Immature natural killer cell (primary cell): Measurements from ENCODE around the gene ACTN2. TPM values are rescaled to one million over a fixed set of nuclear protein-coding genes. Genes with fewer than 3 reads are reported as not detected.

Experiments used
- DNase-seq, 3 donors: peaks; one replicate each; pipeline ENCODE4 v3.0.0; 2022; ENCODE audit warnings: mixed read lengths in 1 of 3
- H3K27ac Mint-ChIP-seq, 6 donors: one replicate each; pipeline ENCODE4 v1.8.0; 2020; ENCODE audit warnings: mixed read lengths in 6 of 6, mild to moderate bottlenecking in 5 of 6, inconsistent platforms in 4 of 6, moderate library complexity in 3 of 6
- H3K27me3 Mint-ChIP-seq, 3 donors: one replicate each; pipeline ENCODE4 v1.8.0; 2020 to 2021; ENCODE audit warnings: low read depth in 3 of 3, mild to moderate bottlenecking in 3 of 3, mixed read lengths in 3 of 3, moderate library complexity in 3 of 3, inconsistent platforms in 1 of 3
- H3K36me3 Mint-ChIP-seq, 3 donors: one replicate each; pipeline ENCODE4 v1.8.0; 2020; ENCODE audit warnings: mixed read lengths in 3 of 3, inconsistent platforms in 2 of 3, mild to moderate bottlenecking in 2 of 3
- H3K4me1 Mint-ChIP-seq, 2 donors: one replicate each; pipeline ENCODE4 v1.8.0; 2020; ENCODE audit warnings: inconsistent platforms in 2 of 2, mild to moderate bottlenecking in 2 of 2, mixed read lengths in 2 of 2, moderate library complexity in 1 of 2
- H3K4me3 Mint-ChIP-seq, 5 donors: one replicate each; pipeline ENCODE4 v1.8.0; 2020; ENCODE audit warnings: mild to moderate bottlenecking in 5 of 5, mixed read lengths in 5 of 5, inconsistent platforms in 3 of 5, moderate library complexity in 3 of 5
- H3K9me3 Mint-ChIP-seq, 6 donors: one replicate each; pipeline ENCODE4 v1.8.0; 2020; ENCODE audit warnings: mild to moderate bottlenecking in 6 of 6, mixed read lengths in 6 of 6, inconsistent platforms in 4 of 6, moderate library complexity in 3 of 6
- polyA plus RNA-seq, 3 donors: library from polyadenylated mRNA; unstranded; fragments of 300-500 nt; fragmentation: Illumina TruSeq; gene quantifications; one replicate each; pipeline ENCODE4 v1.2.3, GENCODE V29; 2021

The ACTN2 gene
- polyA plus RNA-seq, 3 donors from 2014 or later = not detected

DNA sequence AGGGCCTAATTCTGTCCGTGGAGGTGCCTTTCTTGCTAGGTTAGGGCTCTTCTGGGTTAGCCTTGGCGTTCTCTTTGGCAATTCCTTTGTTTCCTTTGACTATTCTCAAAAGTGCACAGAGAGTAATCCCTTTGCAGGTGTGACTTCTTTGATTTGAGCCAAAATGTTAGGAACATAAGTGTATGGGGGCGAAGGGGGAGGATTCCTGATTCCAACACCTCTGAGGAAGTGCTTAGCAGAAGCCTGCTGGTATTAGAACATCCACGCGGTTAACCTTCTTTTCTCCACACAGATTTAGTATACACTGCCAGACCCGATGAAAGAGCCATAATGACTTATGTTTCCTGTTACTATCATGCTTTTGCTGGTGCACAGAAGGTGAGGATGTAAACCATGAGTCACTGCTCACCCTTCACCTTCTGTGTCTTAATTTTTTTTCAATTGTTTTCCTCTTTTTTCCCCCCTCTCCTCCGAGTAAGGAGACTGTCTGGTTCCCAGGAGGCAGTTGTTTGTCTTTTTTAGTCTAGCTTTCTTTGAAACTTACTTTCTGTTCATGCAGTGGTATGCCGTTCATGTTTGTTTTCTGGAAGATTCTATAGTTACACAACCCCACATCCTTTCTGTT is 48.0 kb downstream of the ACTN2 start:
- H3K27ac Mint-ChIP-seq = no peak overlapping the region
- DNase-seq = no peak
- H3K4me3 Mint-ChIP-seq = no peak overlapping the region
- H3K27me3 Mint-ChIP-seq = peaks cover 0 to 4% (median 2%) of the 10 kb centered on the region in 3 donors
- H3K9me3 Mint-ChIP-seq = no peaks in the 10 kb centered on the region
- H3K4me1 Mint-ChIP-seq = no peaks in the 10 kb centered on the region
- no peaks in the 10 kb centered on the region for H3K36me3 Mint-ChIP-seq

DNA sequence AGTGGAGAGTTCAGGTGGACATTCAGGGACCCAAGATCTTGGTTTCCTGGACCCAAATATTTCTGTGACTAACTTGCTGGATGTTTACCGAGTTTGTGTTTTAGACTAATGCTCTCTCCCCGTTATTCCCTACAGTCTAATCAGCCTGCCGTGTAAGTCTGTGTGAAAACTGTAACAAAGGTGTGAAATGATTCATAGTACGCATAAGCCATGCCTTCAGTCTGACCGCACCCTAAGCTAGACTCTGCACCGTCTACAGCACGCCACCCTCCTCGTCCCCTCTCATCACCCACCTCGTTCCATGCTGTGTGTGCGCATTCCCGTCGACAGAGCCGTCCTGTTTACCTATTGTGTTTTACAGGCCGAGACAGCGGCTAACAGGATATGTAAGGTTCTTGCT is 50.5 kb downstream of the ACTN2 start:
- Mint-ChIP-seq H3K4me1 (no peaks in the 10 kb centered on the region), H3K27ac (no peak overlapping the region), H3K27me3 (peaks cover 3 to 5% (median 4%) of the 10 kb centered on the region in 3 donors), H3K9me3 (peaks cover 0 to 1% (median 0%) of the 10 kb centered on the region in 6 donors), H3K4me3 (no peak overlapping the region), H3K36me3 (no peaks in the 10 kb centered on the region)
- DNase-seq = no peak

DNA sequence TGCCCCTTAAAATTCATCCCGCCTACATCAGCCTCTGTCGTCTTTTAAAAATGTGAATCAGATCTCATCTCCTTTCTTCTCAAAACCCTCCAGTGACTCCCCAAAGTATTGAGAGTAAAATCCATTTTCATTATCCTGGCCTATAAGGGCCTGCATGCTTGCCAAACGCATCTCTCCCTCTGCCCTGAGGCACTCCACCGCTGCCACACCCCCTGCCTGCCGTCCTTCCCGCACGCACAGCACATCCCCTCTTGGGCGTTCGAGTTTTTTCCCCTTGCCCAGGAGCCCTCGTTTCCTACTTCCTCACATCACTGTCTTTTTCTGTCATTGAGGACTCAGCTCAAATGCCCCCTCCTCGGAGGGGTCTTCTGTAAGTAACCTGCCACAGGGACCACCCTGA is 55.5 kb downstream of the ACTN2 start:
- H3K4me1 Mint-ChIP-seq = no peaks in the 10 kb centered on the region
- no peak for DNase-seq
- peaks cover 4 to 6% (median 6%) of the 10 kb centered on the region in 3 donors for H3K27me3 Mint-ChIP-seq
- no peak overlapping the region for H3K27ac Mint-ChIP-seq
- no peak overlapping the region for H3K4me3 Mint-ChIP-seq
- peaks cover 0 to 1% (median 0%) of the 10 kb centered on the region in 6 donors for H3K9me3 Mint-ChIP-seq
- no peaks in the 10 kb centered on the region for H3K36me3 Mint-ChIP-seq

- Mint-ChIP-seq H3K27ac (no peak overlapping the region), H3K27me3 (peaks cover 4 to 6% (median 6%) of the 10 kb centered on the region in 3 donors), H3K9me3 (peaks cover 0 to 1% (median 0%) of the 10 kb centered on the region in 6 donors)
These were observed 56.3 kb downstream of the ACTN2 start for GRCh38 chr1:236742421-236743160.

GRCh38 chr1:236744533-236744932 is 58.2 kb downstream of the ACTN2 start:
- Mint-ChIP-seq H3K4me1 (no peaks in the 10 kb centered on the region), H3K9me3 (peaks cover 0 to 1% (median 0%) of the 10 kb centered on the region in 6 donors)

More at GRCh38 chr1:236742421-236743160, 56.3 kb downstream of the ACTN2 start:
- H3K4me1 Mint-ChIP-seq = no peaks in the 10 kb centered on the region
- no peaks in the 10 kb centered on the region for H3K36me3 Mint-ChIP-seq
- H3K4me3 Mint-ChIP-seq = no peak overlapping the region
- DNase-seq = no peak

GRCh38 chr1:236746785-236747184 is 60.5 kb downstream of the ACTN2 start:
- Mint-ChIP-seq H3K27ac (no peak overlapping the region), H3K27me3 (peaks cover 3 to 10% (median 4%) of the 10 kb centered on the region in 3 donors), H3K4me1 (no peaks in the 10 kb centered on the region), H3K4me3 (no peak overlapping the region), H3K9me3 (no peaks in the 10 kb centered on the region), H3K36me3 (no peaks in the 10 kb centered on the region)
- no peak for DNase-seq

More at GRCh38 chr1:236744533-236744932, 58.2 kb downstream of the ACTN2 start:
- no peak overlapping the region for H3K4me3 Mint-ChIP-seq
- peaks cover 4 to 9% (median 6%) of the 10 kb centered on the region in 3 donors for H3K27me3 Mint-ChIP-seq
- H3K27ac Mint-ChIP-seq = no peak overlapping the region
- no peaks in the 10 kb centered on the region for H3K36me3 Mint-ChIP-seq
- DNase-seq = no peak

DNA sequence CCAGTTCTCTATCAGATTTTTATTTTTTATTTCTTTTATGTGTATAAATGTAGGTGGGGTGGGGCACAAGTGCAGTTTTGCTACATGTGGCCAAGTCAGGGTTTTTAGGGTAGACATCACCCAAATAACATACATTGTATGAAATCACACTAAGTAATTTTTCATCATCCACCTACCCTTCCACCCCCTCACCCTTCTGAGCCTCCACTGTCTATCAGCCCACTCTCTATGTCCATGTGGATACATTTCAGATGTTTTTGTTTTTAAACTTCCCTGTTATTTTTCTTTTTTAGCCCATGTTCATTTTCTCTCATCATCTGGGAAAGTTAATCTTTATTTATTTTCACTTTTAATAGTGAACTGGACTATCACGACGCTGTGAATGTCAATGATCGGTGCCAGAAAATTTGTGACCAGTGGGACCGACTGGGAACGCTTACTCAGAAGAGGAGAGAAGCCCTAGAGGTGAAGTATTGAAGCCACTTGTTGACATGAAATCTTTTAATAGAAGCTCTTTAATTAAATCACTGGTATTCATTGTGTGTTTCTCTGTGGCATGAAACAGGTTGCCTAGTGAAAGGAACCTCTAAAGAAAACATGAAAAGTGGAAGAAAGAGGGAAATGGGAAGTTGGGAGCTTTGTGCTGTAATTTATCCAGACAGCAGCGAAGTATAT is 61.1 kb downstream of the ACTN2 start:
- Mint-ChIP-seq H3K27ac (no peak overlapping the region), H3K36me3 (no peaks in the 10 kb centered on the region), H3K4me3 (no peak overlapping the region), H3K27me3 (peaks cover 2 to 10% (median 4%) of the 10 kb centered on the region in 3 donors), H3K9me3 (no peaks in the 10 kb centered on the region), H3K4me1 (no peaks in the 10 kb centered on the region)
- no peak for DNase-seq

DNA sequence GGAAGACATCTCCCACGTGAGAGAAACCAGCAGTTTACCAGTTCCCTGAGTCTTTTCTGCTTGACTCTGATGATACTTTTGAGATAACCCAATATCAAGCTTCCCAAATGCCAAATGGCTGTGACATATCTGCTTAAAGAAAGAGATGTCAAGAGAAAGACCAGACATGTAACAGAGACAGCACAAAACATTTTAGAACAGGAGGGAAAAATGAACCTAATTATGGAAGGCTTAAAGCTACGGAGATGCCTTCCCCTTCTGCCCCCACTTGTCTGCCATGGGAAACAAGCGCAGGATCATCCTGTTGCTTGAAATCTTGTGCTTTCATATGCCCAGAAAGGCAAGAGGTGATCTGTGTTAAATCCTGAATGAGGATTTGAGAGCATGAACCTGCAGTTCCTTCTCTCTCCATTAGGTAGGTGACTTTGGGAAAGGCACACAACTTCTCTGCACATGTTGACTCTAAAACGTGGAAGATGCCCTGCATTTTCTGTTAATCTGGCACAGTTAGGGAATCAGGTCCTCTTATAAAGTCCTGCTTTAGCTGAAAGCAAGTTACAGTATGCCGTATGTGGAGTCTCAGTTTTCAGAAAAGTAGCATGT is 62.1 kb downstream of the ACTN2 start:
- Mint-ChIP-seq H3K9me3 (no peaks in the 10 kb centered on the region), H3K27me3 (peaks cover 0 to 10% (median 4%) of the 10 kb centered on the region in 3 donors), H3K27ac (no peak overlapping the region), H3K4me1 (no peaks in the 10 kb centered on the region), H3K36me3 (no peaks in the 10 kb centered on the region), H3K4me3 (no peak overlapping the region)
- no peak for DNase-seq

DNA sequence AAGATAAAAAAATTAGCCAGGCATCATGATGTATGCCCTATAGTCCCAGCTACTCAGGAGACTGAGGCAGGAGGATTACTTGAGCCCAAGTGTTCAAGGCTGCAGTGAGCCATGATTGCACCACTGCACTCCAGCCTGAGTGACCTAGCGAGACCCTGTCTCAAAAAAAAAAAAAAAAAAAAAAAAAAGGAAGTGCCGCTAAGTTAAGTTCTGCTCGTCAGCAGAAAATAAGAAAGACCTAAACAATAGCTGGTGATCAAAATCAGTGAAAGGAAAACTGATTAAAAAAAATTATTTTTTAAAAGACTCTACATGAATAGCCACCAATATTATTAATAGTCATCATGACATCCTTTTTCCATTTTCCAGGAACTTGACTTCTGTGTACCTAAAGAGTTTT is 64.6 kb downstream of the ACTN2 start:
- Mint-ChIP-seq H3K4me1 (no peaks in the 10 kb centered on the region), H3K9me3 (no peaks in the 10 kb centered on the region), H3K27me3 (peaks cover 0 to 6% (median 1%) of the 10 kb centered on the region in 3 donors), H3K27ac (no peak overlapping the region), H3K4me3 (no peak overlapping the region), H3K36me3 (no peaks in the 10 kb centered on the region)
- no peak for DNase-seq

DNA sequence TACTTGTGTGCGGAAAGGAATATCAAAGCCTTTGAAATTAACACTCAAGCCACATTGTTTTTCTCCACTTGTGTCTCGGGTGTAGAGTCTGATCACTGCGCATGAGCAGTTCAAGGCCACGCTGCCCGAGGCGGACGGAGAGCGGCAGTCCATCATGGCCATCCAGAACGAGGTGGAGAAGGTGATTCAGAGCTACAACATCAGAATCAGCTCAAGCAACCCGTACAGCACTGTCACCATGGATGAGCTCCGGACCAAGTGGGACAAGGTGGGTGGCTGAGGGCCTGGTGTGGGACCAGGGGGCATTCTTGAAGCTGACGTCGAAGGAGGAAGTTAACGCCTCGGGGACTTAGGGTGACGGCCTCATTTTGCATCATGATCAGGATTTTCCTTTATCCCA is 65.1 kb downstream of the ACTN2 start:
- no peak for DNase-seq
- no peaks in the 10 kb centered on the region for H3K36me3 Mint-ChIP-seq
- peaks cover 0 to 6% (median 1%) of the 10 kb centered on the region in 3 donors for H3K27me3 Mint-ChIP-seq
- no peak overlapping the region for H3K4me3 Mint-ChIP-seq
- no peaks in the 10 kb centered on the region for H3K9me3 Mint-ChIP-seq
- H3K4me1 Mint-ChIP-seq = no peaks in the 10 kb centered on the region
- no peak overlapping the region for H3K27ac Mint-ChIP-seq

GRCh38 chr1:236751935-236752334 is 65.6 kb downstream of the ACTN2 start:
- Mint-ChIP-seq H3K27me3 (peaks cover 0 to 6% (median 1%) of the 10 kb centered on the region in 3 donors), H3K4me3 (no peak overlapping the region), H3K9me3 (no peaks in the 10 kb centered on the region)

GRCh38 chr1:236753516-236753915 is 67.2 kb downstream of the ACTN2 start:
- Mint-ChIP-seq H3K4me1 (no peaks in the 10 kb centered on the region), H3K27ac (no peak overlapping the region), H3K36me3 (no peaks in the 10 kb centered on the region), H3K27me3 (peaks cover 0 to 6% (median 1%) of the 10 kb centered on the region in 3 donors), H3K9me3 (no peaks in the 10 kb centered on the region), H3K4me3 (no peak overlapping the region)
- no peak for DNase-seq

More at GRCh38 chr1:236751935-236752334, 65.6 kb downstream of the ACTN2 start:
- H3K27ac Mint-ChIP-seq = no peak overlapping the region
- H3K4me1 Mint-ChIP-seq = no peaks in the 10 kb centered on the region
- no peaks in the 10 kb centered on the region for H3K36me3 Mint-ChIP-seq
- no peak for DNase-seq

DNA sequence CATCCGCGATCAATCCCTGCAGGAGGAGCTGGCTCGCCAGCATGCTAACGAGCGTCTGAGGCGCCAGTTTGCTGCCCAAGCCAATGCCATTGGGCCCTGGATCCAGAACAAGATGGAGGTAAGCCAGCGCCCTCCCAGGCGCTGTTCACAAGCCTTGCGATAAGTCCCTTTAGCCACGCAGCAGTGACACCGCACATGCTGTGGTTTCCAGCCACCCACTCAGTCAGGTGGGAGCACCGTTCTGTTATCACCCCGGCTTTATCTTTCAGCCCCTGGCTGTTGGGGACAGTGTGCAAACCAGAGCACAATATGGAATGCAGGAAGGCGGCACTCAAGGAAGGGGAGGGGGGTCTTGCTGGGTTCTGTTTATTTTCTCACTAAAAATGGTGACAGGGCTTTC is 67.7 kb downstream of the ACTN2 start:
- no peak for DNase-seq
- Mint-ChIP-seq H3K27me3 (peaks cover 0 to 5% (median 1%) of the 10 kb centered on the region in 3 donors), H3K9me3 (no peaks in the 10 kb centered on the region), H3K36me3 (no peaks in the 10 kb centered on the region), H3K4me1 (no peaks in the 10 kb centered on the region), H3K27ac (no peak overlapping the region), H3K4me3 (no peak overlapping the region)
